SK-MEL-5 (cell line): ENCODE measurements around the gene SPATA9. TPM values are rescaled to one million over a fixed set of nuclear protein-coding genes. Genes with fewer than 3 reads are reported as not detected.

Experiments
- DNase-seq: peaks from one replicate; pipeline ENCODE4 v3.0.0-alpha.2; 2016; ENCODE audit warnings: low read depth, low spot score
- in situ Hi-C: cut with HindIII; loops from 2 replicates; pipeline ENCODE4 v1.10.0; 2016; ENCODE audit warnings: low sequenced_read_pairs, high pct_unique_total_duplicates, low pct_unique_long_range_greater_than_20kb
- total RNA-seq: library from RNA; depleted of rRNA; stranded (reverse); fragments of >200 nt; shearing (Covaris generic); gene quantifications from 2 replicates; pipeline ENCODE4 v1.2.3, GENCODE V29; 2014; rRNA removed

The SPATA9 gene
- total RNA-seq, 1 experiment from 2014 or later = not detected

DNA sequence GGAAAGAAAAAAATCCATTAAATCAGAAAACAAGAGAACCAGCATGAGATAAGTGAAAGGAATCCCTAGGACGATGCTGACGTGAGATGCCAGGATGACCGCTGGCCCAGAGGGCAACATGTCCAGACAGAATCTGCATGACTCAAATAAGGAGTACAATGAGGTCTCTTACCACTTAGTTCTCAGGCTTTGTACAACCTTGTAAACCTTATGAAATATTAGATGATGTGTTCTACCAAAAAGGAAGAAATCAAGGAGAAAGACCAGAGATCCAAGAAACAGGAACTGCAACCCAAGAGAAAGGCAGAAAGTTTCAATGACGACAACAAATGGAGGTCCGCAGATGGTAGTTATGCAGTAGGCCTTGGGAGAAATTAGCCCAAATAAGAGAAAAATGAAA lies 65.7 kb downstream of the SPATA9 start:
- in situ Hi-C loops = no loop called here
- peak; percentile 70 for DNase-seq

DNA sequence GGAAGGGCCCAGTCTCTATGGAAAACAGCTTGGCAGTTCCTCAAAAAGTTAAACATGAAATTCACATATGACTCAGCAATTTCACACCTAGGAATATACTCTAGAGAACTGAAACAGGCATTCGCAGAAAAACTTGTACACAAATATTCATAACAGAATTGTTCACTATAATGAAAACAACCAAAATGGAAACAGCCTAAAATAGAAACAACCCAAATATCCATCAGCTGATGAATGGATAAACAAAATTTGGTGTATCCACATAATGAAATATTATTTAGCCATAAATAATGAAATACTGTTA lies 67.7 kb downstream of the SPATA9 start:
- in situ Hi-C loops = no loop called here
- no peak for DNase-seq

DNA sequence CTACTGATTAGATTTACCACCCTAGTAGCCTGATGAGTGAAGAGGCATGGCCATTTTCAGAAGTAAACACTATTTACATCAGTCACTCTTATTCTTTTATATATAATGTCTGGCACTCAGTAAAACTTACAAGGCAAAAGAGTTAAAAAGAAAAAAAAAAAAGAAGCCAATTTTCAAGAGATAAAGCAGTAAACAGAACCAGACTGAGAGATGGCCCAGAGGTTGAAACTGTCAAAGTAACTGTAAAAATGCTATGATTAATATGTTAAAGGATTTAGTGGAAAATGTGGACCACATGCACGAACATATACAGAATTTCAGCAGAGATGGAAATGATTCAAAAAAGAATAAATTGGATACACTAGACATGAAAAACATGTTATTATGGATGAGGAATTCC lies 69.3 kb downstream of the SPATA9 start:
- in situ Hi-C loops = no loop called here
- DNase-seq = no peak

DNA sequence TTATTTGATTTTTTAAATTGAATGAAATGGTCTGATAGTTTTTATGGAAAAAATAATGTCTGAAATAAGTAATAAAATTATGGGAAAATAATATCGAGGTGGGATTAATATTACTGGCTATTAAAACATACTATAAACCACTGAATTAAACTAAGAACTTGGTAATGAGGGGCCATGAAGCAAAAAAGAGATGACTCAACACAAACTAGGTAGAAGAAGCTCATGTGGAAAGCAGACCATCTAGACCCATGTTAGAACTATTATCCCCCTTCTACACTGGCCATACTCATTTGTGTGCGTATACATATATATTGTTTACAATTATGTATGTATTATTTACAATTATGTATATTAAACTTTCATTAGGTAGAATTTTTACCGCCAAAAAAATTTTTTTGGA lies 71.4 kb downstream of the SPATA9 start:
- in situ Hi-C loops = no loop called here
- no peak for DNase-seq

DNA sequence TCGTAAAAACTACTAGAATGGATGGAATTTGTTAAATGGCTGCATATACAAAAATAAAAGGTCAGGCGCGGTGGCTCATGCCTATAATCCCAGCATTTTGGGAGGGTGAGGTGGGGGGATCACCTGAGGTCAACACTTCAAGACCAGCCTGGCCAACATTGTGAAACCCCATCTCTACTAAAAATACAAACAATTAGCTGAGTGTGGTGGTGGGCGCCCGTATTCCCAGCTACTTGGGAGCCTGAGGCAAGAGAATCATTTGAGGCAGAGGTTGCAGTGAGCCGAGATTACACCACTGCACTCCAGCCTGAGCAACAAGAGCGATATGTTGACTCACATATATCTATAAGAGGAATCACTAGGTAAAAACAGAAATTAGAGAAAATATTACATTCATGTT lies 72.2 kb downstream of the SPATA9 start:
- in situ Hi-C loops = no loop called here

DNA sequence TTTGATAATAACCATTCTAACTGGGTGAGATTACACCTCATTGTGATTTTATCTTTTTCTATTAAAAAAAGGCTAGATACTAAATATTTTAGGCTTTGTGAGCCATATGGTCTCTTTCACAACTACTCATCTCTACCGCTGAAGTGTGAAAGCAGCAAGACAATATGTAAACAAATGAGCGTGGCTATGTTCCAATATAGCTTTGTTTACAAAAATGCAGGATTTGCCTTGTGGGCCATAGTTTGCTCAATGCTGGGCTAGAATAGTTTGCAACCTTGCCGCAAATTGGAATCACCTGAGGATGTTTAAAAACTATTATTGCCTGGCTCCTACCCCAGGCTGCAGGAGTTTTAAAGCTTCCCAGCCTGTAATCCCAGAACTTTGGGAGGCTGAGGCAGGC lies 73.1 kb downstream of the SPATA9 start:
- in situ Hi-C loops = no loop called here
- DNase-seq = no peak

More for the DNA sequence above, 72.2 kb downstream of the SPATA9 start:
- no peak for DNase-seq

Other genes starting within 250 kb of the SPATA9 start
- 78.1 and 87.3 TPM in 2 replicates for gene SKIC3, start 128.0 kb downstream of the SPATA9 start, total RNA-seq
- 3.9 and 4.0 TPM in 2 replicates for gene ARSK, start 127.9 kb downstream of the SPATA9 start, total RNA-seq
- not detected in 2 replicates for gene GPR150, start 62.9 kb downstream of the SPATA9 start, total RNA-seq
- 2.2 and 4.5 TPM in 2 replicates for gene RFESD, start 36.2 kb downstream of the SPATA9 start, total RNA-seq
- gene RHOBTB3, start 48.3 kb upstream of the SPATA9 start, total RNA-seq = 56.7 and 57.0 TPM in 2 replicates
- gene GLRX, start 139.7 kb upstream of the SPATA9 start, total RNA-seq = 8.1 and 10.8 TPM in 2 replicates